ENCODE results near the gene GADL1.

GADL1 gene

DNA sequence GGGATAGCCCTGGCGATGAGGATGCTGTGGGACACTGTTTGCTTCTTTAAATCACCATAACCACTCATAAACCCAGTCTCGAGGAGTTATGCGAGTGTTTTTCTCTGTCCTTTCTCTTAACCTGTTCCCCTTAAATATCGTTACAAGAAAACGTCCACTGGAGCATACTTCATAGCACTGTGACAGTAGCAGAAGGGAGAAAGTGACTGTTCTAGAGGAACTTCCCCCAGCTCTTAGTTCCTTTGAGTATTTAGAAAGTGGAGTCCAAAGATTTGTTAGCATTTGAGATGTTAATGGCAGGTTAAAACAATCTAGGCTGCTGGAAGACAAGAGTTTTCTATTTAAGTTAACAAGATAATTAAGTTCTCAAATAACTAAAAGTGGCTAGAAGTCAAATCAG is 142.0 kb downstream of the GADL1 start:
- TF ChIP-seq, protein P1, sequence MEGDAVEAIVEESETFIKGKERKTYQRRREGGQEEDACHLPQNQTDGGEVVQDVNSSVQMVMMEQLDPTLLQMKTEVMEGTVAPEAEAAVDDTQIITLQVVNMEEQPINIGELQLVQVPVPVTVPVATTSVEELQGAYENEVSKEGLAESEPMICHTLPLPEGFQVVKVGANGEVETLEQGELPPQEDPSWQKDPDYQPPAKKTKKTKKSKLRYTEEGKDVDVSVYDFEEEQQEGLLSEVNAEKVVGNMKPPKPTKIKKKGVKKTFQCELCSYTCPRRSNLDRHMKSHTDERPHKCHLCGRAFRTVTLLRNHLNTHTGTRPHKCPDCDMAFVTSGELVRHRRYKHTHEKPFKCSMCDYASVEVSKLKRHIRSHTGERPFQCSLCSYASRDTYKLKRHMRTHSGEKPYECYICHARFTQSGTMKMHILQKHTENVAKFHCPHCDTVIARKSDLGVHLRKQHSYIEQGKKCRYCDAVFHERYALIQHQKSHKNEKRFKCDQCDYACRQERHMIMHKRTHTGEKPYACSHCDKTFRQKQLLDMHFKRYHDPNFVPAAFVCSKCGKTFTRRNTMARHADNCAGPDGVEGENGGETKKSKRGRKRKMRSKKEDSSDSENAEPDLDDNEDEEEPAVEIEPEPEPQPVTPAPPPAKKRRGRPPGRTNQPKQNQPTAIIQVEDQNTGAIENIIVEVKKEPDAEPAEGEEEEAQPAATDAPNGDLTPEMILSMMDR (IDR thresholded peaks at IDR 0.05): no peak
- Histone ChIP-seq H3K27me3 (no peaks in the 10 kb centered on the region), H3K27ac (no peak overlapping the region), H3K4me3 (no peak overlapping the region), H3K4me1 (peaks cover 0 to 5% (median 0%) of the 10 kb centered on the region in 4 donors), H3K9me3 (no peaks in the 10 kb centered on the region), H3K36me3 (no peaks in the 10 kb centered on the region)
- intact Hi-C loops (cut with DNase I; ENCODE audit: low total_unique reads): no loop called here
- no peak for DNase-seq

DNA sequence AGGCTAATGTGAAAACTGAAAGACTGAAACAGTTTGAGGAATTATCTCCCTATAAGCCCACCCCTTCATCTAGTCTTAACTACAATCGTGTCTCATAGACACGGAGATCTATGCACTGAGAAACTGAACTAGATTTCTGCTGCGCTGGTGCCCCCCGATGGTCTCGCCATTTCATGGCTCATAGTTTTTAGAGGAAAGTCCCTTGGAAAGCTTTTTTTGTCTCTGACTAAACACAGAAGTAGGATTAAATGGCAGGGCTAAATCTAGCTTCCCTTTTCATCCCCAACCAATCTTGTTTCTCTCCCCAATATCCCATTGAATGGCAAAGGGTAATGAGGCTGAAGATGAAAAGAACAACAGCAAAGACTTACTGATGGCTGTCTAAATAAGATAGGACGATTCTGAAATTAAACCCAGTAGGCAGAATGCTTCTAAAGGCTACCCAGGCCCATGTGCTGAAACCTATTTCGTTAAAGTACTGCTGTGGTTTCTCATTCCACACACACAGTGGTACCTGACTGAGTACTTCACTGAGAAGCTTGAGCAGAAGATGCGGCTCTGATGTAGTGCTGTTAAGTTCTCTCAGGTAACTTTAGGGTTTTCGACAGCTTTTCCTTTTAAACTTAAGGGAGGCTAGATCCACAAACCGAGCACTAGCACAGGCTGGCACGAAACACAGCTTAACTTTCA is 142.7 kb downstream of the GADL1 start:
- intact Hi-C loops (cut with DNase I; ENCODE audit: low total_unique reads): no loop called here
- no peaks in the 10 kb centered on the region for H3K36me3 ChIP-seq
- H3K4me1 ChIP-seq: peaks cover 0 to 5% (median 0%) of the 10 kb centered on the region in 4 donors

DNA sequence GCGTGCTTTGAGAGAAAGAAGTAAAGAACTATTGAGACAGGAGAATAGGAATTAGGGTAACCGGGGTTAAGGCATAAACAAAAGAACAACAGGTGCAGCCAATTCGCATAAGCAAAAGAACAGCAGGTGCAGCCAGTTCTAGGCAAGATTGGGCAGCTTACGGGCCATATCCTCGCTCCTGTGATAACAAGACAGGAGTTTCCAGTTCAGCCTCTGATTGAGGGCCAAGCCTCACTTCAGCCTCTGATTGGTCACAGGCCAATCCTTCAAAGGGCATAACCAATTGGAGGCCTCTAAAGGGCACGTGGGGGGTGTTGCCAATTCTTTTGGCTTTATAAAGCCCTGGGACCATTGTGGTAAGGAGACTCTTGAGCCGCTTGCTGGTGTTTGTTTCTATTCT is 143.5 kb downstream of the GADL1 start:
- Histone ChIP-seq H3K9me3 (no peaks in the 10 kb centered on the region), H3K4me3 (no peak overlapping the region), H3K4me1 (peaks cover 0 to 5% (median 0%) of the 10 kb centered on the region in 4 donors), H3K36me3 (no peaks in the 10 kb centered on the region), H3K27ac (no peak overlapping the region), H3K27me3 (no peaks in the 10 kb centered on the region)
- TF ChIP-seq, protein P1 (IDR thresholded peaks at IDR 0.05): no peak
- intact Hi-C loops (cut with DNase I; ENCODE audit: low total_unique reads): no loop called here
- no peak for DNase-seq

More for the DNA sequence above, 142.7 kb downstream of the GADL1 start:
- no peak for DNase-seq
- H3K9me3 ChIP-seq: no peaks in the 10 kb centered on the region
- no peaks in the 10 kb centered on the region for H3K27me3 ChIP-seq
- TF ChIP-seq, protein P1 (IDR thresholded peaks at IDR 0.05): peak; percentile 26 to 33
- H3K27ac ChIP-seq: no peak overlapping the region
- no peak overlapping the region for H3K4me3 ChIP-seq

DNA sequence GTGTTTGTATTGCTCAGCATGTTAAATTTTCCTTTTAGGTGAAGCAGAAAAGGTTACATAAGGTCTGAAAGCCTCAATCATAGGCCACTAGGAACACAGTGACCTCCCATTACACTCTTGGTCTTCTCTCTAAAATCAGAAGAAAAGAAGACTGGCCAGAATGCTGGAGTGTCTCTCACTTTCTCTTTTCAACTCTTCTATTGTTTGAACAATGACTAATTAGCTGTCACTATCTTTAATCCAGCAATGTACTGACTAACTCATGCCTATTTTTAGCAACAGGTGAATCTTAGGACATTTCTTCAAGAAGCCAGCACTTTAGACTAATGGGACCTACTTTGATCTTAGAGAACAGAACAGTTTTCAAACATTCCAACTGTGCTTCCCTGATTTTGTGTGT is 145.2 kb downstream of the GADL1 start:
- Histone ChIP-seq H3K9me3 (no peaks in the 10 kb centered on the region), H3K27me3 (no peaks in the 10 kb centered on the region), H3K4me3 (no peak overlapping the region), H3K36me3 (no peaks in the 10 kb centered on the region), H3K4me1 (peaks cover 0 to 5% (median 0%) of the 10 kb centered on the region in 4 donors), H3K27ac (no peak overlapping the region)
- intact Hi-C loops (cut with DNase I; ENCODE audit: low total_unique reads): no loop called here
- TF ChIP-seq, protein P1 (IDR thresholded peaks at IDR 0.05): no peak
- DNase-seq: no peak

DNA sequence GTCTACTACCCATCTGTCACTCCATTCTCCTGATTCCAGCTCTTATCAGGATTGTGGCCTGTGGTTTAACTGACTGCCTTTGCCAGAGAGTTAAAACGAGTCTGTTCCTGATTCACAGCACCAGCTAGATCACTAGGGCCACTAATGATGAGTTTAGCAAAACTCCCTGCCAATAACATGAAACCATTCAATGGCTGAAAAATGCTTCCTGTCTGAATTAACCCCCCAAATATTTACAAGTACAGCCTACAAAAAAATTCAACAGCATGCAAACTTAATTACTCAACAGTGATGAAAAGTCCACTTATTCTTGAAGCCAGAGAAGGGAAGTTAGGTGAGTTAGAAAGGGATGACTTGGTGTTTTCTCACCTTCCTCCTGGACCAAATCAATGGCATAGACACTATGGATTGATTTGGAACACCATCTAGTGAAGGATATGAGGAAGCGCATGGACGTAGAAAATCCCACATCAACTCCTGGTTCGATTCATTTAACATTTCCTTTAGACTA is 146.6 kb downstream of the GADL1 start:
- no peak overlapping the region for H3K27ac ChIP-seq
- H3K36me3 ChIP-seq: no peaks in the 10 kb centered on the region
- no peaks in the 10 kb centered on the region for H3K9me3 ChIP-seq
- intact Hi-C loops (cut with DNase I; ENCODE audit: low total_unique reads): no loop called here
- no peak overlapping the region for H3K4me3 ChIP-seq
- TF ChIP-seq, protein P1 (IDR thresholded peaks at IDR 0.05): peak; percentile 42 to 48
- peaks cover 0 to 5% (median 0%) of the 10 kb centered on the region in 4 donors for H3K4me1 ChIP-seq
- DNase-seq: no peak
- no peaks in the 10 kb centered on the region for H3K27me3 ChIP-seq

All from tibial artery (tissue), 4 donors.